ENCODE data around the gene TSFM.

- TF ChIP-seq EP300 (IDR thresholded peaks at IDR 0.05) (no peak), POLR2A (IDR thresholded peaks at IDR 0.05) (no peak)
Observed at GRCh38 chr12:57756406-57757341, 25.9 kb upstream of the TSFM start.

Measured in sigmoid colon (tissue), 4 donors.